GM12878 (cell line): Measurements from ENCODE around the gene TSFM. TPM values are rescaled to one million over a fixed set of nuclear protein-coding genes. Genes with fewer than 3 reads are reported as not detected.
A peak's percentile ranks its signal among the peaks of the same experiment; 100 is the strongest.

ENCODE experiments used
- BACH1 ChIP-seq: fragments of 450-650 bp; IDR thresholded peaks from 2 replicates; pipeline ENCODE4 v1.6.1; 2017; ENCODE audit warnings: mild to moderate bottlenecking, borderline replicate concordance
- BRCA1 ChIP-seq: IDR thresholded peaks from 2 replicates; pipeline ENCODE4 v1.6.1; 2011; ENCODE audit warnings: low read depth, low read length, improper control_type of control experiment
- CBX5 ChIP-seq: sonication (generic); IDR thresholded peaks from 2 replicates; pipeline ENCODE4 v1.6.1; 2016; ENCODE audit warnings: low read depth, moderate library complexity, mild to moderate bottlenecking, inconsistent platforms
- CREB1 ChIP-seq: IDR thresholded peaks from 2 replicates; pipeline ENCODE4 v1.6.1; 2012; ENCODE audit warnings: low read depth, mild to moderate bottlenecking, inconsistent platforms
- EP300 ChIP-seq, 2 experiments: fragments of 150-350 bp in 1 of 2; IDR thresholded peaks; 2 replicates each; pipeline ENCODE4 v1.6.1; 2011 to 2012; ENCODE audit warnings: low read depth in 2 of 2, low read length in 2 of 2, borderline replicate concordance in 1 of 2, improper control_type of control experiment in 1 of 2, inconsistent platforms in 1 of 2; ENCODE audit not compliant: control insufficient read depth in 1 of 2
- FOXK2 ChIP-seq: fragments of 450-650 bp; IDR thresholded peaks from 2 replicates; pipeline ENCODE4 v1.6.1; 2017; ENCODE audit warnings: mild to moderate bottlenecking, moderate library complexity
- HDAC6 ChIP-seq: fragments of 200-600 bp; sonication (generic); IDR thresholded peaks from one replicate; pipeline ENCODE4 v1.8.0; 2017; ENCODE audit warnings: antibody characterized with exemption; ENCODE audit not compliant: unreplicated experiment
- MYB ChIP-seq: fragments of 150-350 bp; IDR thresholded peaks from 2 replicates; pipeline ENCODE4 v1.6.1; 2014; ENCODE audit warnings: mild to moderate bottlenecking, low read depth, low read length, borderline replicate concordance
- NBN ChIP-seq: fragments of 450-650 bp; IDR thresholded peaks from 2 replicates; pipeline ENCODE4 v1.6.1; 2016
- RCOR1 ChIP-seq: conservative IDR thresholded peaks from 2 replicates; pipeline ENCODE4 v1.6.1; 2012; ENCODE audit warnings: low read depth, low read length, improper control_type of control experiment
- RFX5 ChIP-seq: IDR thresholded peaks from 2 replicates; pipeline ENCODE4 v1.6.1; 2011; ENCODE audit warnings: low read depth, low read length, improper control_type of control experiment
- TARDBP ChIP-seq: IDR thresholded peaks from 2 replicates; pipeline ENCODE4 v1.6.1; 2016; ENCODE audit warnings: borderline replicate concordance
- TCF7 ChIP-seq: IDR thresholded peaks from 2 replicates; pipeline ENCODE4 v1.6.1; 2014; ENCODE audit warnings: antibody characterized with exemption, borderline replicate concordance
- YBX1 ChIP-seq: fragments of 450-650 bp; IDR thresholded peaks from 2 replicates; pipeline ENCODE4 v1.6.1; 2016; ENCODE audit warnings: antibody characterized with exemption
- ZNF274 ChIP-seq: IDR thresholded peaks from one replicate; pipeline ENCODE4 v1.8.0; 2011; ENCODE audit not compliant: insufficient read length, insufficient read depth
- ZNF384 ChIP-seq: IDR thresholded peaks from 2 replicates; pipeline ENCODE4 v1.6.1; 2012; ENCODE audit warnings: low read depth, mild to moderate bottlenecking, low read length, improper control_type of control experiment, borderline replicate concordance
- ZZZ3 ChIP-seq: IDR thresholded peaks from 2 replicates; pipeline ENCODE4 v1.6.1; 2011; ENCODE audit warnings: low read depth; ENCODE audit not compliant: control insufficient read depth, insufficient read length
- polyA plus RNA-seq, 11 experiments: library from polyadenylated mRNA; depleted of rRNA in 4 of 11; unstranded in 6 of 11; stranded (reverse) in 5 of 11; fragments of >200 nt; fragmentation: Nextera tagmentation in 4 of 11; fragmentation: Illumina TruSeq in 1 of 11; extraction: Ambion mirVana in 4 of 11; extraction: Trizol in 1 of 11; gene quantifications; 1 replicate in 1 of 11; 2 replicates in 10 of 11; pipeline versions ENCODE4 v1.2.1 to v1.2.3, GENCODE V29; 2011 to 2016; ENCODE audit warnings: inconsistent platforms in 2 of 11, missing spikeins in 2 of 11, low read depth in 1 of 11
- total RNA-seq, 4 experiments: library from RNA; depleted of rRNA in 3 of 4; stranded (reverse); fragments of >200 nt in 3 of 4; fragmentation: Illumina TruSeq in 1 of 4; extraction: Trizol in 1 of 4; gene quantifications; 2 replicates each; pipeline versions ENCODE4 v1.2.1 to v1.2.3, GENCODE V29; 2013 to 2021
- TF ChIP-seq, protein P1 (sequence below): fragments of 450-650 bp; formaldehyde crosslinking; IDR thresholded peaks from 2 replicates; pipeline ENCODE4 v1.5.0; 2022; ENCODE audit warnings: mild to moderate bottlenecking, missing genetic modification characterization
- TF ChIP-seq, protein P2 (sequence below): IDR thresholded peaks from 2 replicates; pipeline ENCODE4 v1.6.1; 2012; ENCODE audit warnings: low read length, inconsistent platforms
- TF ChIP-seq, protein P3 (sequence below): fragments of 450-650 bp; IDR thresholded peaks from 2 replicates; pipeline ENCODE4 v1.6.1; 2017; ENCODE audit warnings: mild to moderate bottlenecking, low read depth, inconsistent platforms; ENCODE audit not compliant: poor library complexity, severe bottlenecking
- TF ChIP-seq, protein P4 (sequence below): IDR thresholded peaks from 2 replicates; pipeline ENCODE4 v1.6.1; 2011; ENCODE audit warnings: low read depth, mild to moderate bottlenecking, low read length, moderate library complexity, borderline replicate concordance; ENCODE audit errors: extremely low read depth

Gene TSFM
- total and polyA plus RNA-seq, 10 of the 15 experiments (the other 5 are each of a cell fraction or from before 2014, with no cell fraction given), result 36.7 to 132 (median 45.6) TPM

DNA sequence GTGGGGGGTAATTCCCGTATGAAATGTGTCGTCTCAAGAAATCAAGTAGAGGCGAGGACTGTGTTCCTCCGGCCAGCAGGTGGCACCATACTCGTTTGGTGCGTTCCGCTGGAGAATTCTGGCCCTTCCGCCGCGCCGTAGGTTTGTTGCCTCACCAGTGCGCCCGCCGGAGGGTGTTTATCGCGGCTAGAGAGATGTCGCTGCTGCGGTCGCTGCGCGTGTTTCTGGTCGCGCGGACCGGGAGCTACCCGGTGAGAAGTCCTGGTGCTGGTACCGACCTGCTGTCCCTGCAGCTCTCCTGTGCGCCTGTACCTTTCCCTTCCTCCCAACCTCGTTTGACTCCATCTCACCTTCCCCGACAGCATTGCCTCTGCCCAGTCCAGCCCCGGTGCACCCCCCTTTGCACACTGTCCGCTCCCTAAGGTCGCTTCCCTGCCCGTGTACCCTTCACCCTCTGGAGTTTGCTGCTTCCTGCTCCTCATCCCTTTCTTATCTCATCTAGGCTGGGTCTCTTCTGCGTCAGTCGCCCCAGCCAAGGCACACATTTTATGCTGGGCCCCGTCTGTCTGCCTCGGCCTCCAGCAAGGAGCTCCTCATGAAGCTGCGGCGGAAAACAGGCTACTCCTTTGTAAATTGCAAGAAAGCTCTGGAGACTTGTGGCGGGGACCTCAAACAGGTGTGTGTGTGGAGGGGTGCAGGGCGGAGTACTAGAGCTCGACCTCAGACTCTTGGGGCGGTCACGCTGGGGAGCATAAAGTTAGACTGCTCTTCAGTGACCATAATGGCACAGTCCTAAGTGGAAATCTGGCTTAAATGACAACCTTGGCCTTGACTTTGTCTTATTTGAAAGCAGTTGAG is at the start of gene TSFM (continued):
- TF ChIP-seq, protein P1, sequence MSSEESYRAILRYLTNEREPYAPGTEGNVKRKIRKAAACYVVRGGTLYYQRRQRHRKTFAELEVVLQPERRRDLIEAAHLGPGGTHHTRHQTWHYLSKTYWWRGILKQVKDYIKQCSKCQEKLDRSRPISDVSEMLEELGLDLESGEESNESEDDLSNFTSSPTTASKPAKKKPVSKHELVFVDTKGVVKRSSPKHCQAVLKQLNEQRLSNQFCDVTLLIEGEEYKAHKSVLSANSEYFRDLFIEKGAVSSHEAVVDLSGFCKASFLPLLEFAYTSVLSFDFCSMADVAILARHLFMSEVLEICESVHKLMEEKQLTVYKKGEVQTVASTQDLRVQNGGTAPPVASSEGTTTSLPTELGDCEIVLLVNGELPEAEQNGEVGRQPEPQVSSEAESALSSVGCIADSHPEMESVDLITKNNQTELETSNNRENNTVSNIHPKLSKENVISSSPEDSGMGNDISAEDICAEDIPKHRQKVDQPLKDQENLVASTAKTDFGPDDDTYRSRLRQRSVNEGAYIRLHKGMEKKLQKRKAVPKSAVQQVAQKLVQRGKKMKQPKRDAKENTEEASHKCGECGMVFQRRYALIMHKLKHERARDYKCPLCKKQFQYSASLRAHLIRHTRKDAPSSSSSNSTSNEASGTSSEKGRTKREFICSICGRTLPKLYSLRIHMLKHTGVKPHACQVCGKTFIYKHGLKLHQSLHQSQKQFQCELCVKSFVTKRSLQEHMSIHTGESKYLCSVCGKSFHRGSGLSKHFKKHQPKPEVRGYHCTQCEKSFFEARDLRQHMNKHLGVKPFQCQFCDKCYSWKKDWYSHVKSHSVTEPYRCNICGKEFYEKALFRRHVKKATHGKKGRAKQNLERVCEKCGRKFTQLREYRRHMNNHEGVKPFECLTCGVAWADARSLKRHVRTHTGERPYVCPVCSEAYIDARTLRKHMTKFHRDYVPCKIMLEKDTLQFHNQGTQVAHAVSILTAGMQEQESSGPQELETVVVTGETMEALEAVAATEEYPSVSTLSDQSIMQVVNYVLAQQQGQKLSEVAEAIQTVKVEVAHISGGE (CRISPR knock-in tag), result no peak
- TF ChIP-seq CBX5 (peak; percentile 61; the same call in 1 of the 2 replicates), MYB (0 out of 2 replicates have a peak, but pooled peaks have one; percentile 52), TARDBP (peak; percentile 87; the same call in 1 of the 2 replicates), CREB1 (peak; percentile 98), ZNF274 (no peak), TCF7 (no peak), BACH1 (peak; percentile 77), YBX1 (no peak), HDAC6 (no peak), ZZZ3 (no peak), EP300 (IDR thresholded peaks at IDR 0.05; ENCODE audit: borderline replicate concordance in 1 of 2, control insufficient read depth in 1 of 2, low read depth in 2 of 2, low read length in 2 of 2) (no peak), BRCA1 (no peak), ZNF384 (no peak), RCOR1 (no peak), RFX5 (no peak), FOXK2 (peak; percentile 85), NBN (peak; percentile 94)
- TF ChIP-seq, protein P2, sequence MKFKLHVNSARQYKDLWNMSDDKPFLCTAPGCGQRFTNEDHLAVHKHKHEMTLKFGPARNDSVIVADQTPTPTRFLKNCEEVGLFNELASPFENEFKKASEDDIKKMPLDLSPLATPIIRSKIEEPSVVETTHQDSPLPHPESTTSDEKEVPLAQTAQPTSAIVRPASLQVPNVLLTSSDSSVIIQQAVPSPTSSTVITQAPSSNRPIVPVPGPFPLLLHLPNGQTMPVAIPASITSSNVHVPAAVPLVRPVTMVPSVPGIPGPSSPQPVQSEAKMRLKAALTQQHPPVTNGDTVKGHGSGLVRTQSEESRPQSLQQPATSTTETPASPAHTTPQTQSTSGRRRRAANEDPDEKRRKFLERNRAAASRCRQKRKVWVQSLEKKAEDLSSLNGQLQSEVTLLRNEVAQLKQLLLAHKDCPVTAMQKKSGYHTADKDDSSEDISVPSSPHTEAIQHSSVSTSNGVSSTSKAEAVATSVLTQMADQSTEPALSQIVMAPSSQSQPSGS, result peak; percentile 22; the same call in 1 of the 2 replicates
- TF ChIP-seq, protein P3, sequence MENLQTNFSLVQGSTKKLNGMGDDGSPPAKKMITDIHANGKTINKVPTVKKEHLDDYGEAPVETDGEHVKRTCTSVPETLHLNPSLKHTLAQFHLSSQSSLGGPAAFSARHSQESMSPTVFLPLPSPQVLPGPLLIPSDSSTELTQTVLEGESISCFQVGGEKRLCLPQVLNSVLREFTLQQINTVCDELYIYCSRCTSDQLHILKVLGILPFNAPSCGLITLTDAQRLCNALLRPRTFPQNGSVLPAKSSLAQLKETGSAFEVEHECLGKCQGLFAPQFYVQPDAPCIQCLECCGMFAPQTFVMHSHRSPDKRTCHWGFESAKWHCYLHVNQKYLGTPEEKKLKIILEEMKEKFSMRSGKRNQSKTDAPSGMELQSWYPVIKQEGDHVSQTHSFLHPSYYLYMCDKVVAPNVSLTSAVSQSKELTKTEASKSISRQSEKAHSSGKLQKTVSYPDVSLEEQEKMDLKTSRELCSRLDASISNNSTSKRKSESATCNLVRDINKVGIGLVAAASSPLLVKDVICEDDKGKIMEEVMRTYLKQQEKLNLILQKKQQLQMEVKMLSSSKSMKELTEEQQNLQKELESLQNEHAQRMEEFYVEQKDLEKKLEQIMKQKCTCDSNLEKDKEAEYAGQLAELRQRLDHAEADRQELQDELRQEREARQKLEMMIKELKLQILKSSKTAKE, result no peak
- TF ChIP-seq, protein P4, sequence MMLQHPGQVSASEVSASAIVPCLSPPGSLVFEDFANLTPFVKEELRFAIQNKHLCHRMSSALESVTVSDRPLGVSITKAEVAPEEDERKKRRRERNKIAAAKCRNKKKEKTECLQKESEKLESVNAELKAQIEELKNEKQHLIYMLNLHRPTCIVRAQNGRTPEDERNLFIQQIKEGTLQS, result peak; percentile 58; the same call in 1 of the 2 replicates
